OCI-LY3 (cell line): Measurements from ENCODE around the gene CD209.

ENCODE experiments used
- H2AFZ ChIP-seq: fragments of 200-600, 300-600 bp; shearing (Covaris generic); 2 replicates; pipeline ENCODE4 v1.6.0; 2014; ENCODE audit warnings: antibody characterized with exemption, low read depth, low read length
- H3K27ac ChIP-seq: fragments of 200-600, 300-600 bp; sonication (generic); 2 replicates; pipeline ENCODE4 v1.5.1; 2014; ENCODE audit warnings: mild to moderate bottlenecking, low read length, moderate library complexity, mixed read lengths
- H3K27me3 ChIP-seq: fragments of 200-600, 300-600 bp; sonication (generic); 2 replicates; pipeline ENCODE4 v1.6.1; 2014; ENCODE audit warnings: low read depth, low read length, mixed read lengths
- H3K36me3 ChIP-seq: fragments of 200-600, 300-600 bp; sonication (generic); replicated peaks from 2 replicates; pipeline ENCODE3; 2014; ENCODE audit warnings: low read depth, low read length, mixed read lengths
- H3K4me1 ChIP-seq: fragments of 300-600, 200-600 bp; sonication (generic); 2 replicates; pipeline ENCODE4 v1.6.1; 2014; ENCODE audit warnings: low read length, mixed read lengths
- H3K4me2 ChIP-seq: fragments of 200-600, 300-600 bp; sonication (generic); 2 replicates; pipeline ENCODE4 v1.6.1; 2014; ENCODE audit warnings: low read length, mixed read lengths
- H3K4me3 ChIP-seq: fragments of 300-600, 200-600 bp; sonication (generic); 2 replicates; pipeline ENCODE4 v1.5.1; 2014; ENCODE audit warnings: antibody characterized with exemption, mild to moderate bottlenecking, low read length, moderate library complexity
- H3K79me2 ChIP-seq: fragments of 300-600, 200-600 bp; shearing (Covaris generic); 2 replicates; pipeline ENCODE4 v1.6.1; 2014; ENCODE audit warnings: mild to moderate bottlenecking, low read length, mixed read lengths
- H3K9ac ChIP-seq: fragments of 300-600, 200-600 bp; shearing (Covaris generic); 2 replicates; pipeline ENCODE4 v1.6.0; 2014; ENCODE audit warnings: mild to moderate bottlenecking, low read length, moderate library complexity
- H3K9me3 ChIP-seq: fragments of 200-600, 300-600 bp; shearing (Covaris generic); 2 replicates; pipeline ENCODE4 v1.6.1; 2014; ENCODE audit warnings: low read length, mixed read lengths; ENCODE audit not compliant: insufficient read depth
- H4K20me1 ChIP-seq: fragments of 200-600, 300-600 bp; sonication (generic); 2 replicates; pipeline ENCODE4 v1.6.1; 2016; ENCODE audit warnings: low read length, mixed read lengths; ENCODE audit not compliant: insufficient read depth
- EZH2phosphoT487 ChIP-seq: fragments of 200-600 bp; shearing (Covaris generic); IDR thresholded peaks from 2 replicates; pipeline ENCODE4 v1.6.1; 2018; ENCODE audit warnings: antibody characterized with exemption, mixed run types, low read depth
- TF ChIP-seq, protein P1 (sequence below): fragments of 200-600, 300-600 bp; sonication (generic); IDR thresholded peaks from 2 replicates; pipeline ENCODE4 v1.5.1; 2014; ENCODE audit warnings: antibody characterized with exemption, low read length, low read depth

Gene CD209

DNA sequence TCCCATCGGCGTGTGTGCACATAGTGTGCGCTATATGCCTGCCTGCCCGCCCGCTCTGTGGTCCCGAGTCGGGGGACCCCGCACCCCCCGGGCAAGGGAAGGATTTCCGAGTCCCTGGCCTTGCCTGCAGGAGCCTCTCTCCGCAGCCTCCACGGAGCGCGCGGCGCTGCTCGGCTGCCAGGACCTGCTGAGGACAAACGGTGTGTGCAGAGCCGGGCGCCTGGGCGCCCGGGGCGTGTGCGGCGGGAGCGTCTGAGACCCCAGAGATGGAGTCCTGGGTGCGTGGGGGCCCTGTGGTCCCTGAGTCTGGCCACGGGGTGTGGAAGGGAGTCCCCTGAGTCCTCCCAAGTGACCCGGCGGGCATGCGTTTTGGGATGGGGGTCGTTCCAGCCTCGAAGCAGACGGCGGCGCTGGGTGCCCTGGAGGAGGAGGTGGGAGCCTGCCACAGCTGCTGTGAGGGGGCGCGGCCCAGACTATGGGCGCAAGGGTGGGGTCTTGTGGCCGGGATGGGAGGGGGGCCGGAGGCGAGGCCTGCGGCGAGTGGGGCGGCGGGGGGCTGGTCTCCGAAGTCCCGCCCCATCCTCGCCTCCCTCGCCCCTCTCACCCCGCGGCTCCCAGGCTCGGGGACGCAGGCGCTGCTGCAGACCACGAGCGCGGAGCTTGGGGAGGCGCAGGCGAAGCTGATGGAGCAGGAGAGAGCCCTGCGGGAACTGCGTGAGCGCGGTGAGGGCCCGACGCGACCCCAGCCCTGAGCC is 41.0 kb upstream of the CD209 start:
- Histone ChIP-seq H3K27me3 (peaks cover 16% of the 10 kb centered on the region), H3K79me2 (no peaks in the 10 kb centered on the region), H3K4me2 (no peak overlapping the region), H3K4me3 (no peak overlapping the region), H3K36me3 (no peaks in the 10 kb centered on the region), H3K27ac (no peak overlapping the region), H4K20me1 (no peaks in the 10 kb centered on the region), H3K9me3 (peaks cover 5% of the 10 kb centered on the region), H2AFZ (no peak overlapping the region), H3K9ac (no peak overlapping the region), H3K4me1 (no peaks in the 10 kb centered on the region)
- TF ChIP-seq, protein P1, sequence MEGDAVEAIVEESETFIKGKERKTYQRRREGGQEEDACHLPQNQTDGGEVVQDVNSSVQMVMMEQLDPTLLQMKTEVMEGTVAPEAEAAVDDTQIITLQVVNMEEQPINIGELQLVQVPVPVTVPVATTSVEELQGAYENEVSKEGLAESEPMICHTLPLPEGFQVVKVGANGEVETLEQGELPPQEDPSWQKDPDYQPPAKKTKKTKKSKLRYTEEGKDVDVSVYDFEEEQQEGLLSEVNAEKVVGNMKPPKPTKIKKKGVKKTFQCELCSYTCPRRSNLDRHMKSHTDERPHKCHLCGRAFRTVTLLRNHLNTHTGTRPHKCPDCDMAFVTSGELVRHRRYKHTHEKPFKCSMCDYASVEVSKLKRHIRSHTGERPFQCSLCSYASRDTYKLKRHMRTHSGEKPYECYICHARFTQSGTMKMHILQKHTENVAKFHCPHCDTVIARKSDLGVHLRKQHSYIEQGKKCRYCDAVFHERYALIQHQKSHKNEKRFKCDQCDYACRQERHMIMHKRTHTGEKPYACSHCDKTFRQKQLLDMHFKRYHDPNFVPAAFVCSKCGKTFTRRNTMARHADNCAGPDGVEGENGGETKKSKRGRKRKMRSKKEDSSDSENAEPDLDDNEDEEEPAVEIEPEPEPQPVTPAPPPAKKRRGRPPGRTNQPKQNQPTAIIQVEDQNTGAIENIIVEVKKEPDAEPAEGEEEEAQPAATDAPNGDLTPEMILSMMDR: no peak
- TF ChIP-seq EZH2phosphoT487: no peak

DNA sequence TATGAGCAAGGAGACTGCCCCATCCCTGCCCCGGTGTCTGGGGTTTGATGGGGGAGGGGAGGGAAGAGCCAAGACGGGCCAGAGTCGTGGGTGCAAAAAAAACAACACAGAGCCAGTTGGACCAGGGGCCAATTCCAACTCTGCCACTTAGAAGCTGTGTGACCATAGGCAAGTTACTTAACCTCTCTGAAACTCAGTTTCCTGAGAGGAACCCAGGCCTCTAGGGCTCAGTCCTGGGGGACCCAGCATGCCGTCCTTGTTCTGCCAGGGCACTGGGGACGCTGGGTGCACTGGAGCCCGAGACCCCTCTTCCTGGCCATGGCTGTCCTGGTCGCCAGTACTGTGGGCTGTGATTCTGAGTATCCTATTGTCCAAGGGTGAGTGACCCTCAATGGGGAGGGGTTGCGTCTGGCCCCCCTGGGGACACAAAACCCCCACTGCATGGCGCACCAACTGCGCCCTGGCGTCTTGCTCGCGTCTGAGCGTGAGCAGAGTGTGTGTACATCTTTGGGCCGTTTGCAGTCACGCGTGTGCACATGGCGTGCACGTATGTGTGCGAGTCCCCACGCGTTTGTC is 40.4 kb upstream of the CD209 start:
- H3K9me3 ChIP-seq: peaks cover 5% of the 10 kb centered on the region
- H4K20me1 ChIP-seq: no peaks in the 10 kb centered on the region
- no peak overlapping the region for H2AFZ ChIP-seq
- no peaks in the 10 kb centered on the region for H3K4me1 ChIP-seq
- no peaks in the 10 kb centered on the region for H3K36me3 ChIP-seq
- TF ChIP-seq EZH2phosphoT487: no peak
- TF ChIP-seq, protein P1: no peak
- no peak overlapping the region for H3K4me2 ChIP-seq
- H3K27me3 ChIP-seq: peaks cover 21% of the 10 kb centered on the region
- H3K79me2 ChIP-seq: no peaks in the 10 kb centered on the region
- H3K4me3 ChIP-seq: no peak overlapping the region
- H3K27ac ChIP-seq: no peak overlapping the region
- no peak overlapping the region for H3K9ac ChIP-seq

DNA sequence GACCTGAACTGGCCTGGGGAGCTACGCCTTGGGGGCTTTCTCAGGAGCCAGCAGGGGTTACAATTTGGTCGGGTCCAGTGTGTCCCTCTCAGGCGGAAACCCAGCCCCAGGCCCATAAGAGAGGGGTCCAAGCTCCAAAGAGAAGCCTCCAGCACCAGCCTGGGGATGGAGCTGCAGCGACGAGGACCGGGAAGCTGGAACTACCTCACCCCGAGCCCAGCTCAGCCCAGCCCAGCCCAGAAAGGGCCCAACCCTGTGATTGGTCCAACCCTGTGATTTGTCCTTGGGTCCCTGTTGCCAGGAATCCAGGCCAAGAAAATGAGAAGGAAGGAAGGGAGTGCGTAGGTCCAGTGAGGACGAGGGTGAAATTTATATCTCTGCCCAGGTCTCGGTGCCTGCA is 39.8 kb upstream of the CD209 start:
- H3K27me3 ChIP-seq: peaks cover 24% of the 10 kb centered on the region
- no peak overlapping the region for H3K27ac ChIP-seq
- H4K20me1 ChIP-seq: no peaks in the 10 kb centered on the region
- TF ChIP-seq, protein P1: no peak
- no peak for TF ChIP-seq EZH2phosphoT487
- peaks cover 5% of the 10 kb centered on the region for H3K9me3 ChIP-seq
- no peaks in the 10 kb centered on the region for H3K4me1 ChIP-seq
- no peaks in the 10 kb centered on the region for H3K36me3 ChIP-seq
- H2AFZ ChIP-seq: no peak overlapping the region
- H3K79me2 ChIP-seq: no peaks in the 10 kb centered on the region
- H3K4me3 ChIP-seq: no peak overlapping the region
- H3K9ac ChIP-seq: no peak overlapping the region
- H3K4me2 ChIP-seq: no peak overlapping the region

DNA sequence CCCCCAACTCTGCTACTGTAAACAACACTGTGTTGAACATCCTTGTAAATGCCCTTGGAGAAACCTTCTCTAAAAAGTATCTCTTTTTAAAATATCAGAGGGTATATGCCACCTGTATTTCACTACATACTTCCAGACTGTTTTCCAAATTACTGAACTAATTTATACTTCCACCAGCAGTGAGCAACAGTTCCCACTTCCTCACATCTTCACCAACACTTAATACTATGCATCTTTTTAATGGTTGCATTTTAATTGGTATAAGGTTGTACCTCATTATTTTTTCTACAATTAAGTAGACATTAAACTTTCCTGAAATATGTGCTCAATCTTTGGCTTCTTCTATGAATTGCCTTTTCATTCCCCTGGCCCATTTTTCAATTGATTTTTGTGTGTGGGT is 37.5 kb upstream of the CD209 start:
- no peaks in the 10 kb centered on the region for H3K4me1 ChIP-seq
- no peak overlapping the region for H3K27ac ChIP-seq
- no peak overlapping the region for H3K4me2 ChIP-seq
- H3K27me3 ChIP-seq: peaks cover 38% of the 10 kb centered on the region
- peaks cover 5% of the 10 kb centered on the region for H3K9me3 ChIP-seq
- no peaks in the 10 kb centered on the region for H3K36me3 ChIP-seq
- TF ChIP-seq, protein P1: no peak
- TF ChIP-seq EZH2phosphoT487: no peak
- H3K4me3 ChIP-seq: no peak overlapping the region
- no peaks in the 10 kb centered on the region for H3K79me2 ChIP-seq
- H2AFZ ChIP-seq: no peak overlapping the region
- no peaks in the 10 kb centered on the region for H4K20me1 ChIP-seq
- H3K9ac ChIP-seq: no peak overlapping the region
